Measurements from ENCODE around the gene TRAM2. TPM values are rescaled to one million over a fixed set of nuclear protein-coding genes. Genes with fewer than 3 reads are reported as not detected.

Gene TRAM2
- total and polyA plus RNA-seq, 2 donors (not counting 3 experiments of a cell fraction or from before 2014, with no cell fraction given) = 85.7 to 98.6 TPM

GRCh38 chr6:52622810-52623209 is 46.0 kb upstream of the TRAM2 start:
- no peaks in the 10 kb centered on the region for H3K9me3 ChIP-seq (replicated peaks; ENCODE audit: control insufficient read depth, insufficient read depth, low read length)
- no TSS peak for BruUV-seq (replicated peaks)
- H3K9me1 ChIP-seq (replicated peaks; ENCODE audit: control insufficient read depth, extremely low read depth, insufficient read depth, low read length) = no peaks in the 10 kb centered on the region
- H3K4me1 ChIP-seq (ENCODE audit: control insufficient read depth, extremely low read depth, insufficient read depth, low read length) = no peaks in the 10 kb centered on the region
- H3K36me3 ChIP-seq (ENCODE audit: control insufficient read depth in 2 of 2, extremely low read depth in 1 of 2, insufficient read depth in 2 of 2, low read length in 2 of 2) = no peaks in the 10 kb centered on the region
- CTCF ChIA-PET = no interaction called here
- no peak overlapping the region for H3K27ac ChIP-seq (ENCODE audit: insufficient read depth, low read depth, low read length)
- no peak overlapping the region for H3K9ac ChIP-seq (replicated peaks; ENCODE audit: extremely low read depth, insufficient read depth, low read length)
- no peaks in the 10 kb centered on the region for H4K20me1 ChIP-seq (replicated peaks; ENCODE audit: control insufficient read depth, extremely low read depth, insufficient read depth, low read length)
- POLR2A ChIA-PET = no interaction called here
- H3K27me3 ChIP-seq (ENCODE audit: control insufficient read depth in 2 of 2, insufficient read depth in 2 of 2, low read length in 2 of 2) = no peaks in the 10 kb centered on the region
- H3K4me3 ChIP-seq (replicated peaks in 1 of 3; ENCODE audit: insufficient read depth in 1 of 3, low read depth in 1 of 3, low read length in 3 of 3) = no peak overlapping the region
- intact Hi-C loops (cut with micrococcal nuclease) = no loop called here
- TF ChIP-seq FOS (IDR thresholded peaks at IDR 0.05; ENCODE audit: borderline replicate concordance, insufficient read depth, low read length) (no peak), JUN (IDR thresholded peaks at IDR 0.05; ENCODE audit: borderline replicate concordance, insufficient read depth, insufficient read length, low read depth) (no peak), POLR2A (IDR thresholded peaks at IDR 0.05; ENCODE audit: low read depth, low read length) (no peak), POLR2AphosphoS5 (IDR thresholded peaks at IDR 0.05; ENCODE audit: insufficient read depth, low read depth, low read length) (no peak), MYC (IDR thresholded peaks at IDR 0.05; ENCODE audit: low read depth, low read length) (no peak), GATA2 (IDR thresholded peaks at IDR 0.05; ENCODE audit: insufficient read depth, insufficient read length, low read depth, low read length) (no peak)
- TF ChIP-seq, protein P1, sequence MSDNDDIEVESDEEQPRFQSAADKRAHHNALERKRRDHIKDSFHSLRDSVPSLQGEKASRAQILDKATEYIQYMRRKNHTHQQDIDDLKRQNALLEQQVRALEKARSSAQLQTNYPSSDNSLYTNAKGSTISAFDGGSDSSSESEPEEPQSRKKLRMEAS (IDR thresholded peaks at IDR 0.05; ENCODE audit: insufficient read depth, insufficient read length) = no peak
- H3K4me2 ChIP-seq (ENCODE audit: insufficient read depth, low read length) = no peak overlapping the region
- no peaks in the 10 kb centered on the region for H3K79me2 ChIP-seq (ENCODE audit: control insufficient read depth, insufficient read depth, low read length)
- no peak for DNase-seq (ENCODE audit: low read depth, low spot score)
- H2AFZ ChIP-seq (ENCODE audit: low read depth, low read length) = no peak overlapping the region
- dilution Hi-C loops (cut with MboI; ENCODE audit: extremely low pct_ligation_motif_present, low sequenced_read_pairs) = no loop called here
- FAIRE-seq = no peak

DNA sequence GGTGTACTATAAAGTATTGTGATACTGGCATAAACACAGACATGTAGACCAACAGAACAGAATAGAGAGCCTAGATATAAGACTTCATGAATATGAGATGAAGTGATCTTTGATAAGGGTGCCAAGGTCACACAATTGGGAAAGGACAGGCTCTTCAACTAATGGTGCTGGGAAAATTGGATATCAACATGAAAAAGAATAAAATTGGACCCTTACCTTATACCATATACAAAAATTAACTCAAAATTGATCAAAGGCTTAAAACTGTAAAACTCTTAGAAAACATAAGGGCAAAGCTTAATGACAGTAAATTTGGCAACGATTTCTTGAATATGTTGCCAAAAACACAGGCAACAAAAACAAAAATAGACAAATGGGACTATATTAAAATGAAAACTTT is 44.8 kb upstream of the TRAM2 start:
- Histone ChIP-seq H3K9me1 (replicated peaks; ENCODE audit: control insufficient read depth, extremely low read depth, insufficient read depth, low read length) (no peaks in the 10 kb centered on the region), H3K9ac (replicated peaks; ENCODE audit: extremely low read depth, insufficient read depth, low read length) (no peak overlapping the region), H3K9me3 (replicated peaks; ENCODE audit: control insufficient read depth, insufficient read depth, low read length) (no peaks in the 10 kb centered on the region), H3K27me3 (ENCODE audit: control insufficient read depth in 2 of 2, insufficient read depth in 2 of 2, low read length in 2 of 2) (no peaks in the 10 kb centered on the region), H3K36me3 (ENCODE audit: control insufficient read depth in 2 of 2, extremely low read depth in 1 of 2, insufficient read depth in 2 of 2, low read length in 2 of 2) (no peaks in the 10 kb centered on the region), H3K79me2 (ENCODE audit: control insufficient read depth, insufficient read depth, low read length) (no peaks in the 10 kb centered on the region), H4K20me1 (replicated peaks; ENCODE audit: control insufficient read depth, extremely low read depth, insufficient read depth, low read length) (no peaks in the 10 kb centered on the region), H2AFZ (ENCODE audit: low read depth, low read length) (no peak overlapping the region), H3K4me2 (ENCODE audit: insufficient read depth, low read length) (no peak overlapping the region), H3K4me3 (replicated peaks in 1 of 3; ENCODE audit: insufficient read depth in 1 of 3, low read depth in 1 of 3, low read length in 3 of 3) (no peak overlapping the region), H3K4me1 (ENCODE audit: control insufficient read depth, extremely low read depth, insufficient read depth, low read length) (no peaks in the 10 kb centered on the region), H3K27ac (ENCODE audit: insufficient read depth, low read depth, low read length) (no peak overlapping the region)
- no TSS peak for BruUV-seq (replicated peaks)
- DNase-seq (ENCODE audit: low read depth, low spot score) (no peak), FAIRE-seq (no peak)
- POLR2A ChIA-PET = no interaction called here
- dilution Hi-C loops (cut with MboI; ENCODE audit: extremely low pct_ligation_motif_present, low sequenced_read_pairs) = no loop called here
- TF ChIP-seq POLR2AphosphoS5 (IDR thresholded peaks at IDR 0.05; ENCODE audit: insufficient read depth, low read depth, low read length) = no peak
- no peak for TF ChIP-seq FOS (IDR thresholded peaks at IDR 0.05; ENCODE audit: borderline replicate concordance, insufficient read depth, low read length)
- no peak for TF ChIP-seq POLR2A (IDR thresholded peaks at IDR 0.05; ENCODE audit: low read depth, low read length)
- no peak for TF ChIP-seq JUN (IDR thresholded peaks at IDR 0.05; ENCODE audit: borderline replicate concordance, insufficient read depth, insufficient read length, low read depth)
- TF ChIP-seq CTCF (IDR thresholded peaks at IDR 0.05; ENCODE audit: extremely low read depth in 1 of 2, insufficient read depth in 1 of 2, low read depth in 1 of 2, low read length in 2 of 2) = no peak
- TF ChIP-seq MYC (IDR thresholded peaks at IDR 0.05; ENCODE audit: low read depth, low read length) = no peak
- no peak for TF ChIP-seq EZH2 (IDR thresholded peaks at IDR 0.05; ENCODE audit: borderline replicate concordance, low read depth, low read length, severe bottlenecking)
- TF ChIP-seq, protein P1 (IDR thresholded peaks at IDR 0.05; ENCODE audit: insufficient read depth, insufficient read length) = no peak
- no peak for TF ChIP-seq GATA2 (IDR thresholded peaks at IDR 0.05; ENCODE audit: insufficient read depth, insufficient read length, low read depth, low read length)
- CTCF ChIA-PET = interaction anchor here (0.6 to 1.1 kb wide), 2 partner anchors 9 to 12 kb away, joined by 3 read pairs; no protein-coding TSS in a partner anchor
- intact Hi-C loops (cut with micrococcal nuclease) = no loop called here

All from endothelial cell of umbilical vein (primary cell).